Measurements from ENCODE around the gene ZNF598. TPM values are rescaled to one million over a fixed set of nuclear protein-coding genes. Genes with fewer than 3 reads are reported as not detected.

Gene ZNF598
- polyA plus RNA-seq, 2 of the 4 experiments (the other 2 are of a cell fraction) = 17.7 to 33.8 TPM

- Histone ChIP-seq H3K4me3 (no peak overlapping the region), H3K27ac (no peak overlapping the region), H3K4me1 (peaks cover 19% of the 10 kb centered on the region), H3K9me3 (no peaks in the 10 kb centered on the region), H3K4me2 (no peak overlapping the region)
- TF ChIP-seq RCOR1 (IDR thresholded peaks at IDR 0.05; ENCODE audit: low read depth, low read length) (no peak), RNF2 (IDR thresholded peaks at IDR 0.05; ENCODE audit: borderline replicate concordance, low read depth) (no peak)
- FAIRE-seq (no peak), DNase-seq (ENCODE audit: low read depth in 1 of 2, low spot score in 1 of 2) (no peak), ATAC-seq (no peak)
- ChIA-PET POLR2A (no interaction called here), CTCF (interaction anchor here (1.0 to 3.0 kb wide), 5 partner anchors 9 to 45 kb away, joined by 3 to 9 read pairs (median 4); partner anchors contain the start of gene NDUFB10)
- WGBS (ENCODE audit: missing lambda C conversion rate) = 88% methylated on average over 29 of the region's 41 CpGs
Observed at GRCh38 chr16:1968146-1968953, 41.3 kb downstream of the ZNF598 start.

- DNase-seq (ENCODE audit: low read depth in 1 of 2, low spot score in 1 of 2) (no peak), ATAC-seq (no peak), FAIRE-seq (no peak)
- Histone ChIP-seq H3K4me1 (peaks cover 27% of the 10 kb centered on the region), H3K4me3 (peak within 1 kb of the TSS; percentile 88), H3K4me2 (peak within 1 kb of the TSS; percentile 93), H3K27ac (peak within 1 kb of the TSS; percentile 92 to 100), H3K9me3 (no peaks in the 10 kb centered on the region)
- 85% methylated on average over 3 of the region's 6 CpGs for WGBS (ENCODE audit: missing lambda C conversion rate)
- no peak for TF ChIP-seq POLR2AphosphoS2 (conservative IDR thresholded peaks at IDR 0.05; ENCODE audit: low read length)
- TF ChIP-seq KDM1A (IDR thresholded peaks at IDR 0.05; ENCODE audit: low read depth) = no peak
- no peak for TF ChIP-seq EP300 (IDR thresholded peaks at IDR 0.05)
- TF ChIP-seq EHMT2 (IDR thresholded peaks at IDR 0.05; ENCODE audit: low read depth) = no peak
- TF ChIP-seq NFE2L2 (conservative IDR thresholded peaks at IDR 0.05; ENCODE audit: low read length) = no peak
- TF ChIP-seq CEBPB (IDR thresholded peaks at IDR 0.05) = no peak
- TF ChIP-seq HOXB13 (CRISPR knock-in tag; IDR thresholded peaks at IDR 0.05; ENCODE audit: low read depth) = no peak
- no peak for TF ChIP-seq CHD4 (IDR thresholded peaks at IDR 0.05; ENCODE audit: borderline replicate concordance)
- TF ChIP-seq NR3C1 (IDR thresholded peaks at IDR 0.05) = no peak
- TF ChIP-seq KDM5A (IDR thresholded peaks at IDR 0.05) = no peak
- ChIA-PET CTCF (interaction anchor here (0.6 to 3.0 kb wide), 8 partner anchors 12 to 180 kb away, joined by 3 to 11 read pairs (median 4); partner anchors contain the start of gene GFER), POLR2A (interaction anchor here (2.2 kb wide), 1 partner anchor 17 kb away, joined by 50 read pairs; the partner anchor contains the start of genes GFER and NOXO1)
Observed at GRCh38 chr16:1966460-1966859, 43.2 kb downstream of the ZNF598 start, which contains the start of gene RNF151. RNF151 (plus strand) TSS chr16:1966856; CDS start chr16:1966882, 26 bp downstream.

- no peaks in the 10 kb centered on the region for H3K9me3 ChIP-seq
- POLR2A ChIA-PET = interaction anchor here (0.7 to 2.2 kb wide), 20 partner anchors 10 to 190 kb away, joined by 3 to 50 read pairs (median 6); partner anchors contain the start of genes FAHD1, GFER, HAGH and MSRB1
- FAIRE-seq = no peak
- DNase-seq (ENCODE audit: low read depth in 1 of 2, low spot score in 1 of 2) = no peak
- CTCF ChIA-PET = interaction anchor here (0.8 to 3.0 kb wide), 9 partner anchors 13 to 176 kb away, joined by 3 to 11 read pairs (median 4); partner anchors contain the start of gene GFER
- H3K4me2 ChIP-seq = peak overlapping the region; percentile 93
- H3K4me3 ChIP-seq = peak overlapping the region; percentile 88
- 11% methylated on average over 20 of the region's 24 CpGs for WGBS (ENCODE audit: missing lambda C conversion rate)
- peaks cover 31% of the 10 kb centered on the region for H3K4me1 ChIP-seq
- H3K27ac ChIP-seq = peak overlapping the region; percentile 92 to 100
- ATAC-seq = no peak
- TF ChIP-seq PBX3 (IDR thresholded peaks at IDR 0.05) (no peak), ZFP36 (IDR thresholded peaks at IDR 0.05; ENCODE audit: borderline replicate concordance, partially characterized antibody) (no peak), KDM1A (IDR thresholded peaks at IDR 0.05; ENCODE audit: low read depth) (no peak), CEBPB (IDR thresholded peaks at IDR 0.05) (no peak), EHF (CRISPR knock-in tag; IDR thresholded peaks at IDR 0.05) (no peak), CHD4 (IDR thresholded peaks at IDR 0.05; ENCODE audit: borderline replicate concordance) (no peak), REST (IDR thresholded peaks at IDR 0.05) (no peak), BCL3 (IDR thresholded peaks at IDR 0.05) (no peak), TFCP2L1 (CRISPR knock-in tag; IDR thresholded peaks at IDR 0.05) (no peak), ESRRA (IDR thresholded peaks at IDR 0.05; ENCODE audit: borderline replicate concordance, low read length) (no peak), RAD21 (conservative IDR thresholded peaks at IDR 0.05 in 1 of 2, IDR thresholded peaks at IDR 0.05 in 1 of 2) (no peak), JUNB (IDR thresholded peaks at IDR 0.05) (no peak), USF2 (IDR thresholded peaks at IDR 0.05) (no peak), RNF2 (IDR thresholded peaks at IDR 0.05; ENCODE audit: borderline replicate concordance, low read depth) (no peak), KDM5A (IDR thresholded peaks at IDR 0.05) (no peak; the same call in 1 of the 2 replicates), ZSCAN20 (CRISPR knock-in tag; IDR thresholded peaks at IDR 0.05) (no peak), FOSB (CRISPR knock-in tag; IDR thresholded peaks at IDR 0.05) (no peak)
Observed at GRCh38 chr16:1965396-1966001, 44.1 kb downstream of the ZNF598 start.
